Neuronal stem cell (in vitro differentiated cells): ENCODE results near the gene MEIS2.

Experiments
- DNase-seq: peaks from one replicate; pipeline ENCODE4 v3.0.0-alpha.2; 2013; ENCODE audit warnings: low spot score
- H2AFZ ChIP-seq: one replicate; pipeline ENCODE4 v1.6.1; 2013; ENCODE audit warnings: mild to moderate bottlenecking, low read length, inconsistent platforms
- H2AK5ac ChIP-seq: 2 replicates; pipeline ENCODE4 v1.6.1; 2013; ENCODE audit warnings: low read depth, mild to moderate bottlenecking, inconsistent platforms, low read length, moderate library complexity, mixed read lengths
- H2BK120ac ChIP-seq: 2 replicates; pipeline ENCODE4 v1.6.1; 2013; ENCODE audit warnings: low read depth, mild to moderate bottlenecking, inconsistent platforms, low read length, moderate library complexity, mixed read lengths
- H2BK12ac ChIP-seq: one replicate; pipeline ENCODE4 v1.6.1; 2013; ENCODE audit warnings: low read length, inconsistent platforms
- H2BK15ac ChIP-seq: 2 replicates; pipeline ENCODE4 v1.6.1; 2013; ENCODE audit warnings: mild to moderate bottlenecking, low read length, inconsistent platforms, mixed read lengths
- H2BK5ac ChIP-seq: one replicate; pipeline ENCODE4 v1.6.1; 2013; ENCODE audit warnings: inconsistent platforms, mild to moderate bottlenecking, low read length, moderate library complexity
- H3K14ac ChIP-seq: one replicate; pipeline ENCODE4 v1.6.1; 2013; ENCODE audit warnings: low read length, inconsistent platforms
- H3K18ac ChIP-seq: 2 replicates; pipeline ENCODE4 v1.6.1; 2013; ENCODE audit warnings: low read length, inconsistent platforms
- H3K23ac ChIP-seq: 2 replicates; pipeline ENCODE4 v1.6.1; 2013; ENCODE audit warnings: low read depth, mild to moderate bottlenecking, mixed read lengths, low read length, inconsistent platforms; ENCODE audit not compliant: poor library complexity
- H3K27ac ChIP-seq: replicated peaks from 3 replicates; pipeline ENCODE4 v1.5.1; 2013; ENCODE audit warnings: low read length, inconsistent platforms
- H3K27me3 ChIP-seq, 3 experiments: 2 replicates each; pipeline ENCODE4 v1.6.1; 2013; ENCODE audit warnings: low read length in 3 of 3, mild to moderate bottlenecking in 2 of 3, inconsistent platforms in 1 of 3, low read depth in 1 of 3, mixed read lengths in 1 of 3, moderate library complexity in 1 of 3; ENCODE audit not compliant: control insufficient read depth in 3 of 3, insufficient read depth in 3 of 3
- H3K36me3 ChIP-seq, 2 donors: replicated peaks in 1 of 2; 2 replicates each; pipeline ENCODE4 v1.6.1; 2013; ENCODE audit warnings: low read length in 2 of 2; ENCODE audit not compliant: control insufficient read depth in 2 of 2, insufficient read depth in 2 of 2
- H3K4ac ChIP-seq: 2 replicates; pipeline ENCODE4 v1.6.1; 2013; ENCODE audit warnings: inconsistent platforms, mild to moderate bottlenecking, low read length, moderate library complexity
- H3K4me1 ChIP-seq, 2 donors: 1 replicate in 1 of 2; 2 replicates in 1 of 2; pipeline ENCODE4 v1.6.1; 2013; ENCODE audit warnings: low read length in 2 of 2, low read depth in 1 of 2; ENCODE audit not compliant: control insufficient read depth in 2 of 2, insufficient read depth in 1 of 2
- H3K4me2 ChIP-seq: one replicate; pipeline ENCODE4 v1.6.1; 2013; ENCODE audit warnings: mild to moderate bottlenecking, low read length, inconsistent platforms; ENCODE audit not compliant: insufficient read depth, poor library complexity, severe bottlenecking
- H3K4me3 ChIP-seq, 2 donors: 2 replicates each; pipeline ENCODE4 v1.5.1; 2013; ENCODE audit warnings: low read length in 2 of 2, mild to moderate bottlenecking in 2 of 2, inconsistent platforms in 1 of 2, moderate library complexity in 1 of 2
- H3K79me1 ChIP-seq: one replicate; pipeline ENCODE4 v1.6.1; 2013; ENCODE audit warnings: low read depth, mild to moderate bottlenecking, inconsistent platforms, low read length, moderate library complexity
- H3K9ac ChIP-seq: one replicate; pipeline ENCODE4 v1.6.1; 2013; ENCODE audit warnings: mild to moderate bottlenecking, low read depth, low read length, inconsistent platforms; ENCODE audit not compliant: poor library complexity
- H3K9me3 ChIP-seq, 2 donors: replicated peaks in 1 of 2; 2 replicates each; pipeline versions ENCODE3 to v1.6.1; 2013; ENCODE audit warnings: low read length in 2 of 2, mild to moderate bottlenecking in 2 of 2, inconsistent platforms in 1 of 2, low read depth in 1 of 2, mixed read lengths in 1 of 2, moderate library complexity in 1 of 2; ENCODE audit not compliant: control insufficient read depth in 2 of 2, insufficient read depth in 1 of 2
- H4K8ac ChIP-seq: one replicate; pipeline ENCODE4 v1.6.1; 2013; ENCODE audit warnings: low read depth, mild to moderate bottlenecking, inconsistent platforms, low read length, moderate library complexity
- H4K91ac ChIP-seq: one replicate; pipeline ENCODE4 v1.6.1; 2013; ENCODE audit warnings: low read length, low read depth, mild to moderate bottlenecking, inconsistent platforms; ENCODE audit not compliant: poor library complexity
- WGBS, 2 donors: extraction: QIAGEN DNeasy Blood & Tissue Kit; methylation state at CpG; one replicate each; pipeline ENCODE4 v1.1.7; 2013; ENCODE audit warnings: missing lambda C conversion rate in 2 of 2, mixed read lengths in 1 of 2; ENCODE audit not compliant: insufficient read length in 2 of 2, insufficient replicate concordance in 1 of 2; ENCODE audit errors: extremely low coverage in 2 of 2; 5-methylcytosine and 5-hydroxymethylcytosine counted together

Gene MEIS2

DNA sequence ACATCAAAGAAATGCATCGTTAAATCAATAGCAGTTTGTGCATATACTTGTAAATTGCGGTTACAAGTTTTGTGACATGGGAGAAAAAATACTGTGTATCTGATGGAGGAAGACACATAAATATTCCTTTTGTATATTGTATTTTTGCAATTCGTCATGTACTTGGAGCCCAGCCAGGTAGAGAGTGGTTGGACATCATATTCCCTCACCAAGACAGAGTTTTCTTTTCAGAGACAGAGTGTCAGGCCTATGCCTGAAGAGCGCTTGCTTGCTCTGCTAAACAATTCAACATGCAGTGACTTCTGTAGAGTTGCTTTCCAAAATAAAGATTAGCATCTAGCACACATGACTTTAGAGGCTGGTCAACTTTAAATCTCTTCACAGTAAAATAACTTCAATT, 24.8 kb upstream of the MEIS2 start:
- Histone ChIP-seq H3K36me3 (no peaks in the 10 kb centered on the region), H3K18ac (no peak overlapping the region), H3K14ac (no peak overlapping the region), H3K4me2 (no peak overlapping the region), H4K8ac (no peak overlapping the region), H2BK120ac (no peak overlapping the region), H3K79me1 (no peaks in the 10 kb centered on the region), H3K4ac (no peak overlapping the region), H2AK5ac (no peak overlapping the region), H2BK15ac (no peak overlapping the region), H3K23ac (no peak overlapping the region), H2BK5ac (no peak overlapping the region), H4K91ac (no peak overlapping the region), H2BK12ac (no peak overlapping the region), H3K4me3 (no peak overlapping the region), H3K4me1 (no peaks in the 10 kb centered on the region), H3K27ac (no peak overlapping the region), H3K9ac (no peak overlapping the region), H2AFZ (no peak overlapping the region), H3K9me3 (no peaks in the 10 kb centered on the region), H3K27me3 (no peaks in the 10 kb centered on the region)
- no CpG with 5 or more reads among the region's 4 CpGs for WGBS, 2 donors
- no peak for DNase-seq

DNA sequence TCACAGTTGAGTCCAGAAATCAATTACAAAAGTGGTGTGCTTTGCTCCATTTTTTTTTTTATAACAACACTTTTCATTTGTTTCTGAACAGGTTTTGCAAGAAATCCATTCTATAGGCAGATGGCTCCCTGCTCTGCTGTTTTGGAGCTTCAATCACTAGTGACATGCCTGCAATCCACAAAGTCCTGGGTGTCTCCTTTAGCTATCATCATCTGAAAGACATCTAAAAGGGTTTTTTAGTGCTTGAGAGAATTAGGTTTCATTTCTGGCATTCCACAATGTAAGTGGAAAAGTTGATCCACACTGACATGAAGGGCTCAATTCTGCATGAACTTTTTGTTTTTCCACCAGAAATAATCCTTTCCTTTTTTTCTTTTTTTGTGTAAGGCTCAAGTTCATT, 24.0 kb upstream of the MEIS2 start:
- Histone ChIP-seq H3K4ac (no peak overlapping the region), H3K27me3 (no peaks in the 10 kb centered on the region), H3K18ac (no peak overlapping the region), H3K4me1 (no peaks in the 10 kb centered on the region), H2BK120ac (no peak overlapping the region), H3K14ac (no peak overlapping the region), H2BK15ac (no peak overlapping the region), H3K79me1 (no peaks in the 10 kb centered on the region), H3K4me3 (no peak overlapping the region), H3K9ac (no peak overlapping the region), H4K91ac (no peak overlapping the region), H2BK5ac (no peak overlapping the region), H3K36me3 (no peaks in the 10 kb centered on the region), H3K27ac (no peak overlapping the region), H3K9me3 (no peaks in the 10 kb centered on the region), H2AK5ac (no peak overlapping the region), H2AFZ (no peak overlapping the region), H3K23ac (no peak overlapping the region), H4K8ac (no peak overlapping the region), H3K4me2 (no peak overlapping the region), H2BK12ac (no peak overlapping the region)
- no peak for DNase-seq

GRCh38 chr15:37122703-37123102, 22.4 kb upstream of the MEIS2 start:
- Histone ChIP-seq H3K4ac (no peak overlapping the region), H3K4me3 (no peak overlapping the region), H3K14ac (no peak overlapping the region), H3K4me2 (no peak overlapping the region), H3K4me1 (no peaks in the 10 kb centered on the region), H3K27ac (no peak overlapping the region), H2AK5ac (no peak overlapping the region), H3K79me1 (no peaks in the 10 kb centered on the region), H2BK15ac (no peak overlapping the region), H3K36me3 (no peaks in the 10 kb centered on the region), H4K91ac (no peak overlapping the region), H2BK5ac (no peak overlapping the region), H3K9ac (no peak overlapping the region), H3K23ac (no peak overlapping the region), H2AFZ (no peak overlapping the region), H3K9me3 (no peaks in the 10 kb centered on the region), H2BK120ac (no peak overlapping the region), H3K18ac (no peak overlapping the region), H3K27me3 (no peaks in the 10 kb centered on the region), H2BK12ac (no peak overlapping the region), H4K8ac (no peak overlapping the region)
- no CpG with 5 or more reads among the region's 1 CpG for whole genome bisulfite sequencing, 2 donors
- no peak for DNase-seq

- Histone ChIP-seq H3K9ac (no peak overlapping the region), H2BK120ac (no peak overlapping the region), H3K18ac (no peak overlapping the region), H3K27me3 (no peaks in the 10 kb centered on the region), H2AK5ac (no peak overlapping the region), H2AFZ (no peak overlapping the region), H2BK15ac (no peak overlapping the region), H4K8ac (no peak overlapping the region), H3K27ac (no peak overlapping the region), H4K91ac (no peak overlapping the region), H3K79me1 (no peaks in the 10 kb centered on the region), H3K4me3 (no peak overlapping the region), H2BK12ac (no peak overlapping the region), H3K4ac (no peak overlapping the region), H3K9me3 (no peaks in the 10 kb centered on the region), H3K23ac (no peak overlapping the region), H3K14ac (no peak overlapping the region), H3K4me1 (no peaks in the 10 kb centered on the region), H3K36me3 (no peaks in the 10 kb centered on the region), H2BK5ac (no peak overlapping the region), H3K4me2 (no peak overlapping the region)
- WGBS, 2 donors = no CpG with 5 or more reads among the region's 1 CpG
- DNase-seq = no peak
Observed at GRCh38 chr15:37121492-37121891, 21.1 kb upstream of the MEIS2 start.
